NCI-H510A treated with DMSO at 0.1 percent for 48 hours (cell line): Measurements from ENCODE around the gene CDC42BPB.
A peak's percentile ranks its signal among the peaks of the same experiment; 100 is the strongest.

Experiments used
- DNase-seq: peaks from one replicate; lab custom pipeline; 2025; lab: John Stamatoyannopoulos, UW

Gene CDC42BPB

GRCh38 chr14:103019236-103019635, 38.1 kb downstream of the CDC42BPB start:
- DNase-seq, result no peak

GRCh38 chr14:103016594-103016993, 40.8 kb downstream of the CDC42BPB start:
- no peak for DNase-seq

- DNase-seq, result peak; percentile 59
These were observed 41.3 kb downstream of the CDC42BPB start for GRCh38 chr14:103016071-103016470.

- peak; percentile 50 for DNase-seq
These were observed 41.9 kb downstream of the CDC42BPB start for GRCh38 chr14:103015426-103015825.

DNA sequence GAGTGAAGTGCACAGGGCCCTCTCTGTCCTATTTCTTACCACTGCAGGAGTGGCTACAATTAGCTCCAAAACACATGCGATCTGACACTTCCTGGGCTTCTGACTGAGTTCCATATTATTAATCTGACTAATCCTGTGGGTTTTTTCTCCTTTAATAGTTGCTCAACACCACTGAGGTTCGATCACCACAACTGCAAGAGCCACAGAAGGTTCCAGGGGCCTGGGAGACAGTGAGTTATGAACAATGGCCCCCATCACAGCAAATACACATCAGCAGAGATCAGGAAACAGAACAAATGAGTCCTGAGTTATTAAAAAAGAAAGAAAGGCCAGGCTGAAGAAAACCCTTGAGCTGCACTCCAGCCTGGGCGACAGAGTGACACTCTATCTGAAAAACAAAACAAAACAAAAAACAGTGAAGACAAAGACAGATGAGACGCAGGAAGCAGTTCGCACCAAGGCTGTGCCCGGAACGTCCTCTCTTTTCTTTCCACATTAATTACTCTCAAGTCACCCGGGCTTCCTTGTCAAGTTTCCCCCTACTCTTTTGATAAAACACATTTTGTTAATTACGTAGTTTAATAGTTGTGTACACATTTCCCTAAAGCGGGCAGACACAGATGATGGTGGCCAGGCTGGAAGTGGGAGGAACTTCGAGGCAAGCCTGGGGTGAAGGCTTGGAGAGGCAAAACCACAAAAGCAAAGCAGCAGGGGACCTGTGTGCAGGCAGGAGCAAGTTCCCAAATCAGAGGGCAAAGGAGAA, 42.7 kb downstream of the CDC42BPB start:
- peak; percentile 60 for DNase-seq

DNA sequence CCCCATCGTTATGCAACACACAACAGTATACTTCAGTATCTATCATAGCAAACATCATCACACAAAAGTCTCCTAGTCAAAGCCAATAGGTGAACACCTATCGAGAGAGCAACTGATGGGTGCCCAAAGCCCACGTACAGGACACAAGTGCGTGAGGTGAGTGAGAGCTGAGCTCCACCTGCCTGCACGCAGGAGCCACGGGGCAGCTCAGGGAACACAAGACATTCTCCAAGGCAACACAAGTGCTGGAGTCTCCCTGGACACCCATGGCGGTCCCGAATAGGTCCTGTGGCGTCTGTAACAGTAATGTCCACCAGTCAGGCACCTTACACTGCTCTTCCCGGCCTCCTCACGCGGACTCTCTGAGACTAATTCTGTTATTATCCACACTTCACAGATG, 44.3 kb downstream of the CDC42BPB start:
- no peak for DNase-seq

DNA sequence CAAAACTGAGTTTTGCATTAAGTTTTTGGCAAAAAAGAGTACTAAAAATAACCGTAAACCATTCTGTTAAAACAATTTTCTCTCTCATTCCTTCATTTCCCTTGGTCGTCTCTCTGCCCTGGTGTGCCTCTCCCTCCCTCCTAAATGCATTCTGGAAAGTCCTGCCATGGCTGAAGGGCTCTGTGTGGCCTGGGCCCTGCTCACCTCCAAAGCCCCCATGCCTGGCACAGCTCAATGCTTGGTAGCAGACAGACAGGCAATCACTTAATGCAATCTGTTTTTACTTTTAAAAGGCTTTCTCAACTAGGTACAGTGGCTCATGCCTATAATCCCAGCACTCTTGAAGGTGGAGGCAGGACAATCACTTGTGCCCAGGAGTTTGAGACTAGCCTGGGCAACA, 47.8 kb downstream of the CDC42BPB start:
- no peak for DNase-seq

- no peak for DNase-seq
These were observed 48.5 kb downstream of the CDC42BPB start for GRCh38 chr14:103008768-103009357.

GRCh38 chr14:103008126-103008525, 49.2 kb downstream of the CDC42BPB start:
- no peak for DNase-seq

GRCh38 chr14:103007555-103007954, 49.8 kb downstream of the CDC42BPB start:
- no peak for DNase-seq

- DNase-seq, result no peak
These were observed 50.3 kb downstream of the CDC42BPB start for GRCh38 chr14:103006991-103007520.

- no peak for DNase-seq
These were observed 51.2 kb downstream of the CDC42BPB start for GRCh38 chr14:103006106-103006505.

- no peak for DNase-seq
These were observed 53.5 kb downstream of the CDC42BPB start for GRCh38 chr14:103003850-103004249.

- DNase-seq, result no peak
These were observed 54.1 kb downstream of the CDC42BPB start for GRCh38 chr14:103003351-103003615.

- no peak for DNase-seq
These were observed 54.6 kb downstream of the CDC42BPB start for GRCh38 chr14:103002578-103003350.

GRCh38 chr14:103001651-103002396, 55.5 kb downstream of the CDC42BPB start:
- DNase-seq, result no peak

GRCh38 chr14:103001226-103001625, 56.1 kb downstream of the CDC42BPB start:
- no peak for DNase-seq

GRCh38 chr14:103000291-103000921, 56.9 kb downstream of the CDC42BPB start:
- no peak for DNase-seq

DNA sequence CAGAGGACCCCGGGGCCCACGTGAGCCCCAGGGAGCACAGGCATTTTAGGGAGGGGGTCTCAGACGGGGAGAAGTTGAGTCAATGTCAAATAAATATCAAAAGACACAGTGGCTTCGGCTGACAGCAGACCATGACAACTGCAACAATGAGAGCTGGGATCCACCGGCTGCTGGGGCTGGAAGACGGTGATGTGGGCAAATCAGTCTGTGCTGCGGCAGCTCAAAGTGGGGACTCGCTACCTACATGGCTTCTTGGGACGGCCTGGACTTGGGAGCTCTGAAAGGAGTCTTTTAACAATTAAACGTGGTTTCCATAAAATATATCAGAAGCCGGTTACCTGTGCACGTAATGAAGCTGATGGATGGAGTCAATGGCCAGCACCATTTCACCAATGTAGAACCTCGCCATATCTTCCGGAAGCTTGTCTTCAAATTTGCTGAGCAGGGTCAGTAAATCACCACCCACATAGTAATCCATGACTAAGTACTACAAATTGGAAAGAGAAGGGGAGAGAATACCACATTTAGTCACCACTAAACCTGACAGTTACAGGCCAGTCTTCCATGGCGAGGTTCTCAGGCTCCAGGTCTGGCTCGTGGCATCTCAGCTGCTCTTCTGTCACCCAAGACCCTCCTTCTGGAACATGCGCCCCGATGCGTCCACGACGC, 58.0 kb downstream of the CDC42BPB start:
- no peak for DNase-seq

DNA sequence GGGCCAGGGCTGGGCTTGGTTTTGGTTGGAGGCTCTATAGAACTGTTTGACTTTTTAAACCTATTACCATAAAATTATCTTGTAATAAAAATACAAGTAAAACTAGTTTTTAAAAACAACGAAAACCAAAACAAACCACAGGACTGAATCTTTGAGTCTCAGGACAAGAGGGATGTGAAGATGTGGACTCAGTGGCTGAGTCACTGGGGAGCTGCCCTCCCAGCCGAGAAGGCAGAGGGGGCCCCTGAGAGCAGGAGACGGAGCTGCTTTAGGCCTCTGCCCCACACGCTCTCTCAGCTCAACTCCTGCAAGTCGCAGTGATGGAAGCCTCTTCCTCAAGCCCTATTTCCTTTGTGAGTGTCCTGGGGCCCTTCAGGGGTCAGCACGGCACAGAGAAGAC, 59.0 kb downstream of the CDC42BPB start:
- DNase-seq, result no peak

- no peak for DNase-seq
These were observed 60.4 kb downstream of the CDC42BPB start for GRCh38 chr14:102996941-102997340.
